Stimulated activated naive B cell treated with anti-CD40 and anti-IgM and Interleukin-4, amounts not matched to agents 10 μg/mL and 1 μg/mL and 100 μg/mL, for 72 hours (primary cell): ENCODE data around the gene TEKT5.
"Not testable (repeated sequence)": the region's sequence is repeated elsewhere in the genome, so short reads cannot be mapped to it uniquely, and the experiment has no call there.

ENCODE experiments used
- ATAC-seq, 2 donors: fragments of 150-1000 bp; cut with Tn5 transposase; replicated peaks; 2 replicates each; pipeline ENCODE4 v1.10.0; 2021; ENCODE audit warnings: moderate library complexity in 1 of 2
- DNase-seq: peaks from one replicate; pipeline ENCODE4 v3.0.0; 2021
- H3K27ac Mint-ChIP-seq: one replicate; pipeline ENCODE4 v1.8.0; 2022; ENCODE audit warnings: mild to moderate bottlenecking, mixed read lengths
- H3K27me3 Mint-ChIP-seq, 2 donors: one replicate each; pipeline ENCODE4 v1.8.0; 2022; ENCODE audit warnings: mixed read lengths in 2 of 2
- H3K36me3 Mint-ChIP-seq, 2 donors: one replicate each; pipeline ENCODE4 v1.8.0; 2022; ENCODE audit warnings: mixed read lengths in 2 of 2, mild to moderate bottlenecking in 1 of 2
- H3K4me1 Mint-ChIP-seq, 2 donors: one replicate each; pipeline ENCODE4 v1.8.0; 2022; ENCODE audit warnings: mixed read lengths in 2 of 2, mild to moderate bottlenecking in 1 of 2
- H3K4me3 Mint-ChIP-seq, 2 donors: one replicate each; pipeline ENCODE4 v1.8.0; 2022; ENCODE audit warnings: mild to moderate bottlenecking in 2 of 2, mixed read lengths in 2 of 2, moderate library complexity in 1 of 2
- H3K9me3 Mint-ChIP-seq, 2 donors: one replicate each; pipeline ENCODE4 v1.8.0; 2022; ENCODE audit warnings: mixed read lengths in 2 of 2, mild to moderate bottlenecking in 1 of 2

TEKT5 gene

DNA sequence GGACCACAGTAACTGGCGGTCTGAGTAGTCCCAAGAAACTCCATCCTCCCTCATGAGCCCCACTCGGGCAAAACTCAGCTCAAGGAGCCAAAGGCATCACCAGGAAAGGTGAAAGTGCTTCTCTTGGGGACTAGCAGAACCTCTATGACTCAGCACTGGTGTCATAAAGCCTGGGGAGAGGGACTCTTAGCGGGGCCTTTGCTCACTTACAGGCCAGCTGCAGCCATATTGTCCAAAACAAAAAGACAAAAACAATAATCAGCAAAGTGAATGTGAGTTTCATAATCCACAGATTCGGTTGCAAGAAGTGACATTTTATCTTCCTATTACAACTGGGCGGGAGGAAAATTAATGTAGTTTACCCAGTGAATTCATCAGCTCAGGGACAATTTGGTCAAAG is at the start of gene TEKT5:
Gene TEKT5, minus strand, starts transcription at position 101 of the 400 bp plus-strand sequence. Its CDS starts 57 bp downstream, at position 44.
- Mint-ChIP-seq H3K4me1 (peaks cover 0 to 3% of the 10 kb centered on the region in 2 donors), H3K9me3 (peaks cover under 1 to 4% of the 10 kb centered on the region in 2 donors), H3K36me3 (peaks cover 0 to 4% of the 10 kb centered on the region in 2 donors), H3K27ac (no peak within 1 kb of the TSS), H3K4me3 (no peak within 1 kb of the TSS), H3K27me3 (peaks cover 11 to 29% of the 10 kb centered on the region in 2 donors)
- no peak for DNase-seq
- ATAC-seq = no peak

DNA sequence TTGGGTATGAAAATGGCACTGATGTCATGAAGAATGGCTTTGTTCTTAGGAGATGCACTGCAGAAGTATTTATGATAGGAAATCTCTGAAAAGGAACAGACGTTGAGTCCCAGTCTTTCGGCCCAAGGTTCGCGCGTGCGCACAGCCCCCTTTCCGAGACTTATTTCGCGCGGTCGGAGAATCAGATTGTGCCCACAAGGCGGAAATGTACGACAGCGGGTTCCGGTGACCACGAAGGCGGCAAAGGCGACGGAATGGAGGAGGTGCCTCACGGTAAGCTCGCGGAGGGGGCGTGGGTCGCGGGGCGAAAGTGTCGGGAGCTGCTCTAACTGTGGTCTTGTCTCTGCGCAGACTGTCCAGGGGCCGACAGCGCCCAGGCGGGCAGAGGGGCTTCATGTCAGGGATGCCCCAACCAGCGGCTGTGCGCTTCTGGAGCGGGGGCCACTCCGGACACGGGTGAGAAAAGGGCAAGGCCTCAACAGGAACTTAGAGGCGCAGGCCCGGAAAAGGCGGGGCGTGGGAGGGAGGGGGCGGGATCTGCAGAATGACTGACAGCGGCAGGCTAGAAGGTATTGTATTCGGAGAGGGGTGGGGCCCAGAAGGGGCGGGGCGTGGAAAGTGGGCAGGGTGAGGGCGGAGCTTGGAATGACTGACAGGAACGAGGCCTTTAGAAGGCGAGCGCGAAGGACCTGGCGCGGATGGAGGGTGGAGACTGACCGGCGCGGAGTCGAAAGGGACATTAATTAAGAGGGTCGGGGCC is 49.1 kb upstream of the TEKT5 start, which contains the start of gene NUBP1:
Gene NUBP1, plus strand, starts transcription at position 233 of the 760 bp plus-strand sequence. Its CDS starts 22 bp downstream, at position 255.
- DNase-seq (peak; percentile 95), ATAC-seq (peak; percentile 90 to 94)
- H3K9me3 Mint-ChIP-seq = peaks cover 0 to 1% of the 10 kb centered on the region in 2 donors
- H3K36me3 Mint-ChIP-seq = peaks cover 35 to 48% of the 10 kb centered on the region in 2 donors
- peak within 1 kb of the TSS; percentile 91 to 92 for H3K4me3 Mint-ChIP-seq
- peak within 1 kb of the TSS; percentile 99 for H3K27ac Mint-ChIP-seq
- peaks cover 50 to 85% of the 10 kb centered on the region in 2 donors for H3K4me1 Mint-ChIP-seq
- no peaks in the 10 kb centered on the region for H3K27me3 Mint-ChIP-seq

- Mint-ChIP-seq H3K4me1 (peaks cover 52 to 85% of the 10 kb centered on the region in 2 donors), H3K27me3 (no peaks in the 10 kb centered on the region), H3K27ac (peak overlapping the region; percentile 99), H3K36me3 (peaks cover 31 to 43% of the 10 kb centered on the region in 2 donors), H3K4me3 (peak overlapping the region; percentile 91 to 92), H3K9me3 (peaks cover 0 to 1% of the 10 kb centered on the region in 2 donors)
- ATAC-seq (no peak), DNase-seq (no peak)
These were observed 48.5 kb upstream of the TEKT5 start for GRCh38 chr16:10743227-10743609.

GRCh38 chr16:10741844-10742243 is 47.1 kb upstream of the TEKT5 start:
- Mint-ChIP-seq H3K36me3 (peaks cover 21 to 38% of the 10 kb centered on the region in 2 donors), H3K27me3 (no peaks in the 10 kb centered on the region), H3K27ac (peak overlapping the region; percentile 73), H3K4me1 (peaks cover 54 to 87% of the 10 kb centered on the region in 2 donors), H3K9me3 (peaks cover 0 to 1% of the 10 kb centered on the region in 2 donors), H3K4me3 (no peak overlapping the region)
- ATAC-seq (no peak), DNase-seq (no peak)

- Mint-ChIP-seq H3K27ac (peak overlapping the region; percentile 83), H3K36me3 (peaks cover 20 to 32% of the 10 kb centered on the region in 2 donors), H3K4me1 (peaks cover 53 to 82% of the 10 kb centered on the region in 2 donors)
- ATAC-seq, DNase-seq, H3K9me3 Mint-ChIP-seq, H3K4me3 Mint-ChIP-seq, H3K27me3 Mint-ChIP-seq: not testable (repeated sequence)
These were observed 46.5 kb upstream of the TEKT5 start for GRCh38 chr16:10741249-10741648.

DNA sequence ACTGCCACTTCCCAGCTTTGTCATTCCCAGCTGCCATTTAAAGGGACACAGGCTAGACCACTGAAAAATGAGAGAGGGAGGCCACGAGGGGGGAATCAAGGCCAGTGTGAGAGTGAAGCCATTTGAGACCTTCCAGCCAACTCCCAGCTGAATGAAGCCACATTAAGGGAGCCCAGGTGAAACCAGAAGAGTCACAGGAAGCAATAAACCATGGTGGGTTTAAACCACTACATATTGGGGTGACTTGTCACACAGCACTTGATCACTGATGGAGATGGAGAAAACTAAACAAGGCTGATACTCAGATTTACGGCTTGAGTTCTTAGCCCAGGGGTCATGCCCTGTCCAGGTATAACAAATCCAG is 46.1 kb upstream of the TEKT5 start:
- peaks cover 0 to 1% of the 10 kb centered on the region in 2 donors for H3K9me3 Mint-ChIP-seq
- no peaks in the 10 kb centered on the region for H3K27me3 Mint-ChIP-seq
- peaks cover 50 to 78% of the 10 kb centered on the region in 2 donors for H3K4me1 Mint-ChIP-seq
- peak overlapping the region; percentile 83 for H3K27ac Mint-ChIP-seq
- no peak for ATAC-seq
- peaks cover 19 to 28% of the 10 kb centered on the region in 2 donors for H3K36me3 Mint-ChIP-seq
- no peak overlapping the region for H3K4me3 Mint-ChIP-seq
- no peak for DNase-seq

GRCh38 chr16:10740000-10740844 is 45.5 kb upstream of the TEKT5 start:
- Mint-ChIP-seq H3K36me3 (peaks cover 13 to 22% of the 10 kb centered on the region in 2 donors), H3K27ac (peak overlapping the region; percentile 83), H3K4me1 (peaks cover 45 to 72% of the 10 kb centered on the region in 2 donors), H3K9me3 (peaks cover 0 to 1% of the 10 kb centered on the region in 2 donors), H3K4me3 (peak overlapping the region in 1 of 2 donors; percentile 23), H3K27me3 (no peaks in the 10 kb centered on the region)
- ATAC-seq (no peak), DNase-seq (no peak)

- Mint-ChIP-seq H3K4me1 (peaks cover 39 to 56% of the 10 kb centered on the region in 2 donors), H3K9me3 (peaks cover under 1 to 1% of the 10 kb centered on the region in 2 donors), H3K36me3 (peaks cover 8 to 13% of the 10 kb centered on the region in 2 donors), H3K27me3 (no peaks in the 10 kb centered on the region), H3K4me3 (peak overlapping the region; percentile 41 to 50), H3K27ac (peak overlapping the region; percentile 94)
- peak; percentile 85 to 87 for ATAC-seq
- peak; percentile 64 for DNase-seq
These were observed 43.7 kb upstream of the TEKT5 start for GRCh38 chr16:10738231-10739077.

GRCh38 chr16:10737068-10737625 is 42.4 kb upstream of the TEKT5 start:
- ATAC-seq (peak; percentile 45 to 58), DNase-seq (peak; percentile 65)
- Mint-ChIP-seq H3K4me3 (peak overlapping the region; percentile 63 to 72), H3K27me3 (no peaks in the 10 kb centered on the region), H3K36me3 (peaks cover 12 to 16% of the 10 kb centered on the region in 2 donors), H3K4me1 (peaks cover 35 to 48% of the 10 kb centered on the region in 2 donors), H3K9me3 (peaks cover 4 to 5% of the 10 kb centered on the region in 2 donors), H3K27ac (peak overlapping the region; percentile 94)

DNA sequence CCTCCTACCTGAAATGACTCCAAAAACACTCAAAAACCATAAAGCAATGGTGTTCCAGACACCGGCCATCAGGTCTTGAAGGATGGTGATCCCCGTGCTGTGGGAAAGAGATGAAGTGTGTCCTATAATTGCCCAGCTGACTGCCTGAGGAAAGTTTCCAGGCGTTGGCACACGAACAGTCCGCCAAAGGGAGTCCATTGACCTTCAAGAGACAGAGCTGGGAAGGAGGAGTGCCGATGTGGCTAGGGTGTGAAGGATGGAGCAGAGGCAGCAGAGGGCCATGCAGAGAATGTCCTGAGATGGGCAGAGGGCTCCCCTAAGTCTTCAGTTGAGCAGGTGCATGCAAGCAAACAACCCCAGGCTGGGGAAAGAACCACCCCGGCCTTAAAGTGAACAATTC is 37.1 kb upstream of the TEKT5 start:
- H3K36me3 Mint-ChIP-seq = peaks cover 4% of the 10 kb centered on the region in 2 donors
- H3K27me3 Mint-ChIP-seq = no peaks in the 10 kb centered on the region
- H3K4me1 Mint-ChIP-seq = no peaks in the 10 kb centered on the region
- ATAC-seq (no peak), DNase-seq (no peak)
- H3K9me3 Mint-ChIP-seq = peaks cover 3 to 4% of the 10 kb centered on the region in 2 donors
- no peak overlapping the region for H3K27ac Mint-ChIP-seq
- H3K4me3 Mint-ChIP-seq = no peak overlapping the region

- peaks cover 4% of the 10 kb centered on the region in 2 donors for H3K36me3 Mint-ChIP-seq
- no peaks in the 10 kb centered on the region for H3K27me3 Mint-ChIP-seq
- ATAC-seq (no peak), DNase-seq (no peak)
- H3K4me3 Mint-ChIP-seq = no peak overlapping the region
- H3K4me1 Mint-ChIP-seq = no peaks in the 10 kb centered on the region
- peaks cover 3 to 4% of the 10 kb centered on the region in 2 donors for H3K9me3 Mint-ChIP-seq
- H3K27ac Mint-ChIP-seq = no peak overlapping the region
These were observed 34.6 kb upstream of the TEKT5 start for GRCh38 chr16:10729104-10730048.

GRCh38 chr16:10728003-10728887 is 33.5 kb upstream of the TEKT5 start:
- H3K9me3 Mint-ChIP-seq = peaks cover 2% of the 10 kb centered on the region in 2 donors
- H3K4me3 Mint-ChIP-seq = no peak overlapping the region
- no peak overlapping the region for H3K27ac Mint-ChIP-seq
- peaks cover 1 to 2% of the 10 kb centered on the region in 2 donors for H3K36me3 Mint-ChIP-seq
- H3K4me1 Mint-ChIP-seq = no peaks in the 10 kb centered on the region
- no peak for ATAC-seq
- DNase-seq = no peak
- H3K27me3 Mint-ChIP-seq = no peaks in the 10 kb centered on the region
